HG02623 (cell line): Measurements from ENCODE around the gene C2CD5.
"Not testable (repeated sequence)": the region's sequence is repeated elsewhere in the genome, so short reads cannot be mapped to it uniquely, and the experiment has no call there.

Experiments used
- ATAC-seq: cut with Tn5 transposase; IDR thresholded peaks from one replicate; pipeline ENCODE4 v1.9.1; 2021; ENCODE audit warnings: moderate library complexity; ENCODE audit not compliant: unreplicated experiment

The C2CD5 gene, protein sequence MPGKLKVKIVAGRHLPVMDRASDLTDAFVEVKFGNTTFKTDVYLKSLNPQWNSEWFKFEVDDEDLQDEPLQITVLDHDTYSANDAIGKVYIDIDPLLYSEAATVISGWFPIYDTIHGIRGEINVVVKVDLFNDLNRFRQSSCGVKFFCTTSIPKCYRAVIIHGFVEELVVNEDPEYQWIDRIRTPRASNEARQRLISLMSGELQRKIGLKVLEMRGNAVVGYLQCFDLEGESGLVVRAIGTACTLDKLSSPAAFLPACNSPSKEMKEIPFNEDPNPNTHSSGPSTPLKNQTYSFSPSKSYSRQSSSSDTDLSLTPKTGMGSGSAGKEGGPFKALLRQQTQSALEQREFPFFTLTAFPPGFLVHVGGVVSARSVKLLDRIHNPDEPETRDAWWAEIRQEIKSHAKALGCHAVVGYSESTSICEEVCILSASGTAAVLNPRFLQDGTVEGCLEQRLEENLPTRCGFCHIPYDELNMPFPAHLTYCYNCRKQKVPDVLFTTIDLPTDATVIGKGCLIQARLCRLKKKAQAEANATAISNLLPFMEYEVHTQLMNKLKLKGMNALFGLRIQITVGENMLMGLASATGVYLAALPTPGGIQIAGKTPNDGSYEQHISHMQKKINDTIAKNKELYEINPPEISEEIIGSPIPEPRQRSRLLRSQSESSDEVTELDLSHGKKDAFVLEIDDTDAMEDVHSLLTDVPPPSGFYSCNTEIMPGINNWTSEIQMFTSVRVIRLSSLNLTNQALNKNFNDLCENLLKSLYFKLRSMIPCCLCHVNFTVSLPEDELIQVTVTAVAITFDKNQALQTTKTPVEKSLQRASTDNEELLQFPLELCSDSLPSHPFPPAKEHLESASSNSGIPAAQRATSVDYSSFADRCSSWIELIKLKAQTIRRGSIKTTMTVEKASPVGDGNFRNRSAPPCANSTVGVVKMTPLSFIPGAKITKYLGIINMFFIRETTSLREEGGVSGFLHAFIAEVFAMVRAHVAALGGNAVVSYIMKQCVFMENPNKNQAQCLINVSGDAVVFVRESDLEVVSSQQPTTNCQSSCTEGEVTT

GRCh38 chr12:22544038-22544979 is at the start of gene C2CD5:
C2CD5 (minus strand) TSS chr12:22544542; CDS start chr12:22544150, 392 bp downstream.
- ATAC-seq: peak; percentile 75

DNA sequence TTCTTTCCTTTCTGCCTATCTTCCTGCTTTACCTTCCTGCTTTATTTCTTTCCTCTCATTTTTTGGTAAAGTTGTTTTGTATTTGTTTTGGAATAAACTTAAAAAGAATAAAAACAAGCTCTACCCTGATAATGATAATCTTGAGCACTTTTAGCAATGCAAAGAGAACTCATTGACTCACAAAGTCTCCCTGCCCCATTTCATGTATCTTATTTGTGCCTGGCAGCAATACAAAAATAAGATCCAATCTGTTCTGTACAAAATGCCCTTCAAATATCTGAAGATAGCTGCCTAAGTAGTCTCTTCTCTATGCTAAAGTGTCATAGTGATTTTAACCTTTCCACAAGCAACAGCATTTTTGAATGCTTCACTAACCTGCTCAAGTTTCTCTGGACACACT is 49.5 kb upstream of the C2CD5 start:
- no peak for ATAC-seq

GRCh38 chr12:22588817-22589216 is 44.5 kb upstream of the C2CD5 start:
- no peak for ATAC-seq

GRCh38 chr12:22578328-22578727 is 34.0 kb upstream of the C2CD5 start:
- ATAC-seq: no peak

- ATAC-seq: no peak
These were observed 33.3 kb upstream of the C2CD5 start for GRCh38 chr12:22577667-22578066.

DNA sequence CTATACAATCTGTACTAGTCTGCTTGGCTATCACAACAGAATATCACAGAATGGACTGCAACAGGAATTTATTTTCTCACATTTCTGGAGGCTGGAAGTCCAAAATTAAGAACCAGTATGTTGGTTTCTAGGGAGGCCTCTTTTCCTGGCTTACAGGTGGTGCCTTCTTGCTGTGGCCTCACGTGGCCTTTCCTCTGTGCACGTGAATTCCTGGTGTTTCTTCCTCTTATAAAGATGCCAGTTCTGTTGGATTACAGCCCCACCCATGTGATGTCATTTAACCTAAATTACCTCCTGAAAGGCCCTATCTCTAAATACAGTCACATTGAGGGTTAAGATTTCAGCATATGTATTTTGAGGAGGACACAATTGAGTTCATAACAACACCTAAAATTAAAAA is 32.1 kb upstream of the C2CD5 start:
- no peak for ATAC-seq

- ATAC-seq: no peak
These were observed 31.7 kb upstream of the C2CD5 start for GRCh38 chr12:22576065-22576464.

DNA sequence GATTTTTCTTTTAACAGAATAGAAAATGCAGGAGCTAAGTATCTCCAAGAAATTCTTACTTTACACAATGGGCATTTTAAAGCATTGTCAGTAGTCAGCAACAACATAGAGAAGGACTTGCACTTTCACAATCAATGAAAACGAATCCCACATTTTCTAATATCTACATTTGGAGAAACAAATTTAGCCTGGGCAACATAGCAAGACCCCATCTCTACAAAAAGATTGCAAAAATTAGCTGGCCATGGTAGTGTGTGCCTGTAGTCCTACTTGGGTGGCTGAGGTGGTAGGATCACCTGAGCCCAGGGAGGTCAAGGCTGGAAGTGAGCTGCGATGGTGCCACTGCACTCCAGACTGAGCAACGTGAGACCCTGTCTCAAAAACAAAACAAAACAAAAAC is 30.6 kb upstream of the C2CD5 start:
- no peak for ATAC-seq

GRCh38 chr12:22573181-22573580 is 28.8 kb upstream of the C2CD5 start:
- no peak for ATAC-seq

DNA sequence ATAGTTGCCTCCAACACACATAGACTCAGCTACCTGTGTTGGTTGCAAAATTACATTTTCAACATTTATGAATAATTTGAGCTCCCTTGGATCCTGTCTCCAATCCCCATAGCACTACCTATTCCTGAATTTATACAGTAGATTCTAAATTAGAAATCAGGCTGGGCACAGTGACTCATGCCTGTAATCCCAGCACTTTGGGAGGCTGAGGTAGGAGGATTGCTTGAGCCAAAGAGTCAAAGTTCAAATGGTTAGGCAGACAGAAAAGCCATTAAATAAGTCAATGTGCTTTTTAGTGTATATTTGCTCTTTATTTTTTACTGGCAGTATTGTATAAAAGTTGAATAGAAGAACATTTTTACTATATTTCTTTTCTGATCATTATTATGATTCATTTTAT is 24.9 kb upstream of the C2CD5 start:
- no peak for ATAC-seq

DNA sequence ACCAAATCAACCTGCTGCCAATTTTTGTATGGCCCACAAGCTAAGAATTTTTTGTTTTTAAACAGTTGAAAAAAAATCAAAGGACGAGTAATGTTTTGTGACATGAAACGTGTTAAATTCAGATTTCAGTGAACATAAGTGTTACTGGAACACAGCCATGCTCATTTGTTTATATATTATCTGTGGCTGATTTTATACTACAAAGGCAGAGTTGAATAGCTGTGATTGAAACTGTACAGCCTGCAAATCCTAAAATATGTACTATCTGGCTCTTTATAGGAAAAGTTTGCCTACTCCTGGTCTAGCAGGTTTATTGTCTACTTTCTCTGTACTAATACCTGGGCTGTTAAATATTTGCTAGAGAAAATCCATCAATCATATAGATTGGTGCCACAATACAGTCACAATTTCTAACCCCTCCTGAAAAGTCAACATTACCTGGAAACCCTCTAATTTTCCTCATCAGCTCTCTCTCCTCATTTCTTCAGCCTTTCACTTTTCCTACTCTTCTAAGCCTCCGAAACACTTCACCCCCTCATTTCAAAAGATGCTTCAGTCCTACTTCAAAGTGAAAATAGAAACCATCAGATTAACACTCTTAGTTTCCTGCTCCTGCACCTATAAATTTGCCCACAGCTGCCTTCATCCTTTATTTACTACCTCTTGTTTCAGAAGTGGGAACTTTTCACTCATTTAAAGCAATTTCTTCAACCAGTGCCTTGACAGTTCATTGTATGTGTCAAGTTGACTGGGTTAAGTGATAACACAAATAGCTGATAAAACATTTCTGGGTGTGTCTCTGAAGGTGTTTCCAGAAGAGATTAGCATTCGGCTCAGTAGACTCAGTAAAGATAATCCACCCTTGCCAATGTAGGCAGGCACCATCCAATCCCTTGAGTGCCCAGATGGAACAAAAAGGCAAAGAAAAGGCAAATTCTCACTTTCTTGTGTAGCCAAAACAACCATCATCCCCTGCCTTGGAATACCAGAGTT is 18.0 kb upstream of the C2CD5 start:
- ATAC-seq: no peak

DNA sequence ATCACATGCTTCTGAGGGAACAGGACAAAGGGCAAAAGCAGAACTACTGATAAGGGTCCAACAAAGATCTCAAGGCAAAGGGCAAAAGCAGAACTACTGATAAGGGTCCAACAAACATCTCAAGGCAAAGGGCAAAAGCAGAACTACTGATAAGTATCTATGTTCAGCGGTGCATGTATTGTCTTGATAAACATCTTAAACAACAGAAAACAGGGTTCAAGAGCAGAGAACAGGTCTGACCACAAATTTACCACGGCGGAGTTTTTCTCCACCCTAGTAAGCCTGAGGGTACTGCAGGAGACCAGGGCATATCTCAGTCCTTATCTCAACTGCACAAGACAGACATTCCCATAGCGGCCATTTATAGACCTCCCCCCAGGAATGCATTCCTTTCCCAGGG is 10.4 kb upstream of the C2CD5 start:
- not testable (repeated sequence) for ATAC-seq

DNA sequence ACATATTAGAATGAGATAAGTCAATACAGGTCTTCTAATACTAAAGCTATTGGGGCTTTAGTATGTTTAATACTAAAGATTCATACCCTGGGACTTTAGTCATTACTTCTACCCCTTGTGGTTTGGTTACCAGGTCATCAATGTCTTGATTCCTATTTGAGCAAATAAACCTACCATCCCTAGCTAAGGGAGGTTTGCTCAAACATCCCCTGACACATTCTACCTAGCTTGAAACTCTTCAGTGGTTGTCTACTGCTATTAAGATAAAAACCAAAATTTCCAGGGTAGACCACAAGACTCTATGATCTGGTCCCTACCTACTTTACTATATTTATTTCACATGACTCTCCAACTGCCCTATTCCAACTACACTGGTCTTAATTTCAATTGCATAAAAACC is 7.3 kb upstream of the C2CD5 start:
- ATAC-seq: no peak

DNA sequence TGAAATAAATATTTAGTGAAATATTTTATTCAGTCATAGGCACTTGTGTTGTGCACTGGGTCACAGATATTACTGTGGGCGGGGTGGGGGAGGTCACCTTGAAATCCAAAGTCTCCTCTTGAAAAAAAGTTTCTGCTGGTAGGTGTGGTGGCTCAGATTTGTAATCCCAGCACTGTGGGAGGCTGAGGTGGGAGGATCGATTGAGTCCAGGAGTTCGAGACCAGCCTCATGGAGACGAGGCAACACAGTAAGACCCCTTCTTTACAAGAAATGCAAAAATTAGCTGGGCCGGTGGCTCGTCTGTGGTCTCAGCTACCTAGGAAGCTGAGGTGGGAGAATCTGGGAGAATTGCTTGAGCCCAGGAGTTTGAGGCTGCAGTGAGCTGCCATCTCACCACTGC is 913 bp upstream of the C2CD5 start:
- ATAC-seq: no peak

- ATAC-seq: peak; percentile 35
These were observed 900 bp downstream of the C2CD5 start for GRCh38 chr12:22543246-22544037.

- no peak for ATAC-seq
These were observed 2.7 kb downstream of the C2CD5 start for GRCh38 chr12:22541496-22542155.

- no peak for ATAC-seq
These were observed 5.3 kb downstream of the C2CD5 start for GRCh38 chr12:22539055-22539454.

DNA sequence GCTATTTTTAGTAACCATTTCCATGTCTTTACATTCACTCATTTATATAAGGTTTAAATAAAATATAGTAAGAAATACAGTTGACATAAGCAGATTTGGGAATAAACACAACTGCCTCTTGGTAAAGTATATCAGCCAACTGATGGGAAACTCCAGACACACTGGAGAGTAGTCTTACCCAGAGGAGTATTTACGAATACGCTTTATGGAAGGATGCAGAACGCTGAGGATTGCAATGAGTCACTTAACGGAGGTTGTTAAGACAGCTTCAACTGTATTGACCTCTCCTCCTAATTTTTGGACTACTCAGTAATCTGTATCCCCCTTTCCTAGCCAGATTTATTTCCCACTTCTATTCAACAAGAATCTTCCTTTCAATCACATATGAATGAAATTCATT is 6.0 kb downstream of the C2CD5 start:
- no peak for ATAC-seq
